HL-60 (cell line): Measurements from ENCODE around the gene CCM2.
A peak's percentile ranks its signal among the peaks of the same experiment; 100 is the strongest.

Experiments used
- CTCF ChIP-seq: IDR thresholded peaks from one replicate; pipeline ENCODE4 v1.5.1; 2011; ENCODE audit warnings: low read length, control low read depth, inconsistent platforms; ENCODE audit not compliant: insufficient read depth
- POLR2AphosphoS5 ChIP-seq: IDR thresholded peaks from 2 replicates; pipeline ENCODE4 v1.6.1; 2012; ENCODE audit warnings: low read depth
- REST ChIP-seq: IDR thresholded peaks from 2 replicates; pipeline ENCODE4 v1.6.1; 2012; ENCODE audit warnings: low read depth; ENCODE audit not compliant: insufficient replicate concordance

- TF ChIP-seq CTCF (no peak), POLR2AphosphoS5 (peak; percentile 32; the same call in 1 of the 2 replicates), REST (no peak)
These were observed at the start of gene CCM2 for GRCh38 chr7:45000093-45001032.
